GM19099 (cell line): ENCODE measurements around the gene SLC13A2.

ENCODE experiments used
- POLR2A ChIP-seq: IDR thresholded peaks from 3 replicates; pipeline ENCODE4 v1.6.1; 2011; ENCODE audit warnings: low read depth; ENCODE audit not compliant: insufficient read length; ENCODE audit errors: extremely low read depth

Gene SLC13A2

GRCh38 chr17:28473542-28473941 is at the start of gene SLC13A2:
Gene SLC13A2 (plus strand): TSS chr17:28473644. CDS start chr17:28473713, 69 bp downstream.
- TF ChIP-seq POLR2A = no peak

- no peak for TF ChIP-seq POLR2A
Measured at GRCh38 chr17:28425206-28425605, 48.2 kb upstream of the SLC13A2 start.

- TF ChIP-seq POLR2A = no peak
Measured at GRCh38 chr17:28426081-28426519, 47.3 kb upstream of the SLC13A2 start.

GRCh38 chr17:28427371-28427770 is 46.1 kb upstream of the SLC13A2 start:
- no peak for TF ChIP-seq POLR2A

GRCh38 chr17:28433721-28434120 is 39.7 kb upstream of the SLC13A2 start:
- no peak for TF ChIP-seq POLR2A

GRCh38 chr17:28443901-28444638 is 29.4 kb upstream of the SLC13A2 start:
- no peak for TF ChIP-seq POLR2A

- TF ChIP-seq POLR2A = no peak
Measured at GRCh38 chr17:28446716-28447395, 26.6 kb upstream of the SLC13A2 start.

GRCh38 chr17:28447396-28447760 is 26.1 kb upstream of the SLC13A2 start:
- TF ChIP-seq POLR2A = no peak

GRCh38 chr17:28449859-28450258 is 23.6 kb upstream of the SLC13A2 start:
- TF ChIP-seq POLR2A = no peak

- TF ChIP-seq POLR2A = no peak
Measured at GRCh38 chr17:28457890-28458289, 15.6 kb upstream of the SLC13A2 start.

- no peak for TF ChIP-seq POLR2A
Measured at GRCh38 chr17:28460901-28461300, 12.5 kb upstream of the SLC13A2 start.

- TF ChIP-seq POLR2A = no peak
Measured at GRCh38 chr17:28466001-28466400, 7.4 kb upstream of the SLC13A2 start.

GRCh38 chr17:28466521-28467048 is 6.9 kb upstream of the SLC13A2 start:
- no peak for TF ChIP-seq POLR2A

GRCh38 chr17:28467456-28468025 is 5.9 kb upstream of the SLC13A2 start:
- no peak for TF ChIP-seq POLR2A

GRCh38 chr17:28468781-28469180 is 4.7 kb upstream of the SLC13A2 start:
- no peak for TF ChIP-seq POLR2A

- no peak for TF ChIP-seq POLR2A
Measured at GRCh38 chr17:28469376-28469775, 4.1 kb upstream of the SLC13A2 start.
